ENCODE data around the gene AP5B1.

The AP5B1 gene

DNA sequence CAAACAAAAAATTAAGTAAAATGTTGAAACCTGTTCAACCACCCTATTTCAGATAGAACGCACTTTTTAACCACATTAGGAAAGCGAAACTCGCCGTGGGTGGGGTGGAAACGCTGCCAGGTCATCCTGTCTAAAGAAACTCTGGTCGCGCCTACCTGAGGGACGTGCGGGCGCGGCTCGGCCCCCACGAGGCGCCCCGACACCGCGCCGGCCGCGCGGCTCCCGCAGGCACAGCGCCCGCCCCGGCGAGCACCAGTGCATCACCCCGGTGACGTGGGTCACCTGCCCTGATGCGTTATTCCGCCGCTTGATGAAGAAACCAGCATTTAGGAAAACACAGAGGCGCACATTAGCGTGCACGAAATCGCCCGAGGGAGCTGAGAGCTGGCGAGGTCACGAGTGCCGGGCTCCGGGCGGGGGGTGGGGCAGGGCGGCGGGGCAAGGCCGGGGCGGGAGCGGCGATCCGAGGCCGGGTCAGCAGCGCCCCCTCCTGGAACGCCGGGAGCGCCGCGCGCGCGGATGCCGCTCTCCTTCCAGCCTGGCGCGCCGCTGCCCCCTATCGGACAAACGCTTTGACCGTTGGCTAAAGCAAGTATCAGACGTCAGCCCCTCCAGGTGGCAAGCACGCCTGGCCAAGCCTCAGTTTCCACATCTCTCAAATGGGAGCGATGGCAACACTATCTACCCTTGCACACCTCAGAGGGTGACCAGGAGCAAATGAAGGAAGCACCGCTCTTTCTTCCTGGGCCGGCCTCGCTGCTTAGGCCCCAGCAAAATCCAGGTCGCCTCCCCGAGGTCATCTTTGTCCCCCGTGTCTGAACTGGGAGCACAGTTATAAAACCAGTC, 37.3 kb upstream of the AP5B1 start:
- peak; percentile 88 for DNase-seq
- Histone ChIP-seq H2BK15ac (replicated peaks; ENCODE audit: low read depth) (no peak overlapping the region), H3K9ac (ENCODE audit: low read length) (peak overlapping the region; percentile 78), H2BK5ac (ENCODE audit: low read length) (no peak overlapping the region), H3K4me3 (ENCODE audit: low read length) (peak overlapping the region; percentile 62), H3K56ac (ENCODE audit: low read length) (peak overlapping the region; percentile 92), H3K27me3 (ENCODE audit: insufficient read depth, low read length, poor library complexity) (no peaks in the 10 kb centered on the region), H3K79me2 (ENCODE audit: control insufficient read depth, insufficient read depth, low read length) (no peaks in the 10 kb centered on the region), H3K27ac (ENCODE audit: low read depth, low read length) (no peak overlapping the region), H3K4me2 (ENCODE audit: low read length) (peak overlapping the region; percentile 98), H4K5ac (ENCODE audit: low read length) (no peak overlapping the region), H2AK5ac (ENCODE audit: low read length) (no peak overlapping the region), H2BK120ac (ENCODE audit: low read depth, low read length) (no peak overlapping the region), H3K79me1 (ENCODE audit: low read length) (no peaks in the 10 kb centered on the region), H3K4ac (ENCODE audit: low read depth, low read length) (no peak overlapping the region), H3K4me1 (ENCODE audit: control insufficient read depth, low read depth, low read length) (no peaks in the 10 kb centered on the region), H4K8ac (ENCODE audit: low read depth, low read length) (no peak overlapping the region), H3K23ac (ENCODE audit: low read length) (no peak overlapping the region), H3K18ac (ENCODE audit: low read length) (peak overlapping the region; percentile 44), H3K36me3 (ENCODE audit: control insufficient read depth, insufficient read depth, low read length) (no peaks in the 10 kb centered on the region)
- no CpG with 5 or more reads among the region's 74 CpGs for WGBS (ENCODE audit: extremely low coverage, insufficient coverage, low lambda C conversion rate)

DNA sequence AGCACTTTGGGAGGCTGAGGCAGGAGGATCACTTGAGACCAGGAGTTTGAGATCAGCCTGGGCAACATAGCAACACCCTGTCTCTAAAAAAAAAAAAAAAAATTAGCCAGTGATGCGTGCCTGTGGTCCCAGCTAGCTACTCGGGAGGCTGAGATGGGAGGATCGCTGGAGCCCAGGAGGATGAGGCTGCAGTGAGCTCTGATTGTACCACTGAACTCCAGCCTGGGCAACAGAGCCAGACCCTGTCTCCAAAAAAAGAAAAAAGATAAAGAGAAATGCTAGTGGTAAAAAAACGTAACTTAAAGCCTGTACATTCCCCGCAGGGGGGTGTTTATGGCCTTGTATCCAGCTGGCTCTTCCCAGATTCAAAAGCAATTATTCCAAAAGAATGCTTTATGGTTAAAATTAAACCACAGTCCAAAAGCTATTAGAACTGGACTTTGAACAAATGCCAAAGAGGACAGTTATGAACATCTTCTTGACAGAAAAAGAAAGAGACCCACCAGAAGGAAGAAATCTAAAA, 36.6 kb upstream of the AP5B1 start:
- Histone ChIP-seq H4K5ac (ENCODE audit: low read length) (no peak overlapping the region), H2AK5ac (ENCODE audit: low read length) (no peak overlapping the region), H3K4me1 (ENCODE audit: control insufficient read depth, low read depth, low read length) (no peaks in the 10 kb centered on the region), H3K27ac (ENCODE audit: low read depth, low read length) (no peak overlapping the region), H3K23ac (ENCODE audit: low read length) (no peak overlapping the region), H3K9ac (ENCODE audit: low read length) (no peak overlapping the region), H3K79me1 (ENCODE audit: low read length) (no peaks in the 10 kb centered on the region), H3K36me3 (ENCODE audit: control insufficient read depth, insufficient read depth, low read length) (no peaks in the 10 kb centered on the region), H2BK5ac (ENCODE audit: low read length) (no peak overlapping the region), H3K4ac (ENCODE audit: low read depth, low read length) (no peak overlapping the region), H4K8ac (ENCODE audit: low read depth, low read length) (no peak overlapping the region), H3K4me3 (ENCODE audit: low read length) (no peak overlapping the region), H2BK15ac (replicated peaks; ENCODE audit: low read depth) (no peak overlapping the region), H3K79me2 (ENCODE audit: control insufficient read depth, insufficient read depth, low read length) (no peaks in the 10 kb centered on the region), H3K18ac (ENCODE audit: low read length) (peak overlapping the region; percentile 44), H3K56ac (ENCODE audit: low read length) (no peak overlapping the region), H3K27me3 (ENCODE audit: insufficient read depth, low read length, poor library complexity) (no peaks in the 10 kb centered on the region), H2BK120ac (ENCODE audit: low read depth, low read length) (no peak overlapping the region), H3K4me2 (ENCODE audit: low read length) (no peak overlapping the region)
- DNase-seq = no peak
- WGBS (ENCODE audit: extremely low coverage, insufficient coverage, low lambda C conversion rate) = no CpG with 5 or more reads among the region's 5 CpGs

DNA sequence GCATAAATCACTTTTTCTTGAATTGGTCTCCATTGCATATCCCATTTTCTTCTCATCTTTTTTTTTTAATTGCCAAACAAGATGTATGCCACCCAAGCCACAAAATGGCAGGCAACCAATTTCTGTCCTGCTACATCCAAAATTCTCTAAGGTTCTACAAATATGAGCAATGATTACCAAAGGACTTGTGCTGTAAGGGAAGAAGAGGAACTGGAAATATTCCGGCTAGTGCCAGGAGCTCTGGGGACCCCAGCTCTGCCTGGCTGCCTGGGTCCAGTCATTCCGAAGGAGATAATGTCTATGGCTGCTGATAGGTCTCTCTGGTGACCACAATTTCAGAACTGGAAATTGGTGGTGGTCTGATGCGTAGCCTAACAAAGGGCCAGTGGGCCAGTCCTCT, 35.9 kb upstream of the AP5B1 start:
- Histone ChIP-seq H2BK15ac (replicated peaks; ENCODE audit: low read depth) (no peak overlapping the region), H2AK5ac (ENCODE audit: low read length) (no peak overlapping the region), H3K36me3 (ENCODE audit: control insufficient read depth, insufficient read depth, low read length) (no peaks in the 10 kb centered on the region), H2BK120ac (ENCODE audit: low read depth, low read length) (no peak overlapping the region), H4K8ac (ENCODE audit: low read depth, low read length) (no peak overlapping the region), H3K27me3 (ENCODE audit: insufficient read depth, low read length, poor library complexity) (no peaks in the 10 kb centered on the region), H3K27ac (ENCODE audit: low read depth, low read length) (no peak overlapping the region), H3K4me3 (ENCODE audit: low read length) (no peak overlapping the region), H3K4me2 (ENCODE audit: low read length) (no peak overlapping the region), H3K79me2 (ENCODE audit: control insufficient read depth, insufficient read depth, low read length) (no peaks in the 10 kb centered on the region), H3K56ac (ENCODE audit: low read length) (no peak overlapping the region), H3K4me1 (ENCODE audit: control insufficient read depth, low read depth, low read length) (no peaks in the 10 kb centered on the region), H2BK5ac (ENCODE audit: low read length) (no peak overlapping the region), H3K9ac (ENCODE audit: low read length) (no peak overlapping the region), H3K4ac (ENCODE audit: low read depth, low read length) (no peak overlapping the region), H4K5ac (ENCODE audit: low read length) (no peak overlapping the region), H3K79me1 (ENCODE audit: low read length) (no peaks in the 10 kb centered on the region), H3K18ac (ENCODE audit: low read length) (no peak overlapping the region), H3K23ac (ENCODE audit: low read length) (no peak overlapping the region)
- DNase-seq = no peak
- WGBS (ENCODE audit: extremely low coverage, insufficient coverage, low lambda C conversion rate) = no CpG with 5 or more reads among the region's 3 CpGs

DNA sequence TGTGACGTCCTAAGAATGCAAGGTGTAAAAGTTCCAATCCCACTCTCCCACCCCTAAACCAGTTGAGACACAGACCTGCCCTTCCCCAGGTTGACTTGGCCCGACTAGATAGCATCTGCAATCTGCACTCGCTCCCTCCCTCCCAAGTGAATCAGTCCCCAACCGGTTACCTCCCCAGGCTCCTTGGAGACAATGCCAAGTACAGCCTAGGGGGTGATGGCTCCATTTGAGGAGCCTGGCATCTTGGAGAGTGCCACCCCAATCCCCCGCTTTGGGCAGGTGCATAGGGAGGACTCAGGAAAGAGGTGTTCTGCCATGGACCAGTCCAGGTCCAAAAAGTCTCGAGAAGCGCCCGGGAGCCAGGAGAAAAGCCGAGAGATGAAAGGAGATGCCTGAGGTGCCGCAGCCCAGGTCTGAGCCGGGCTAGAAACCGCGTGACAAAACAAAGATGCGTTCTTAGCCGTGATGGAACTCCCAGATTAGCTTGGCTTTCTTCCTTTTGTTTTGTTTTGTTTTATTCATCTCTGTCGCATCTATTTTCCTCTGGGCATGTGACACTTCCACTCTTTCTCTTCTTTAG, 34.3 kb upstream of the AP5B1 start:
- no peak overlapping the region for H2BK15ac ChIP-seq (replicated peaks; ENCODE audit: low read depth)
- H3K36me3 ChIP-seq (ENCODE audit: control insufficient read depth, insufficient read depth, low read length) = no peaks in the 10 kb centered on the region
- H3K9ac ChIP-seq (ENCODE audit: low read length) = no peak overlapping the region
- no peak overlapping the region for H3K27ac ChIP-seq (ENCODE audit: low read depth, low read length)
- no peak for DNase-seq
- H2BK120ac ChIP-seq (ENCODE audit: low read depth, low read length) = no peak overlapping the region
- H4K5ac ChIP-seq (ENCODE audit: low read length) = no peak overlapping the region
- no peak overlapping the region for H3K56ac ChIP-seq (ENCODE audit: low read length)
- H3K18ac ChIP-seq (ENCODE audit: low read length) = no peak overlapping the region
- no peak overlapping the region for H4K8ac ChIP-seq (ENCODE audit: low read depth, low read length)
- H3K4me1 ChIP-seq (ENCODE audit: control insufficient read depth, low read depth, low read length) = no peaks in the 10 kb centered on the region
- no peak overlapping the region for H3K4me3 ChIP-seq (ENCODE audit: low read length)
- H3K4ac ChIP-seq (ENCODE audit: low read depth, low read length) = no peak overlapping the region
- H2BK5ac ChIP-seq (ENCODE audit: low read length) = no peak overlapping the region
- H3K4me2 ChIP-seq (ENCODE audit: low read length) = no peak overlapping the region
- H2AK5ac ChIP-seq (ENCODE audit: low read length) = no peak overlapping the region
- no CpG with 5 or more reads among the region's 16 CpGs for WGBS (ENCODE audit: extremely low coverage, insufficient coverage, low lambda C conversion rate)
- no peaks in the 10 kb centered on the region for H3K79me2 ChIP-seq (ENCODE audit: control insufficient read depth, insufficient read depth, low read length)
- no peak overlapping the region for H3K23ac ChIP-seq (ENCODE audit: low read length)
- no peaks in the 10 kb centered on the region for H3K27me3 ChIP-seq (ENCODE audit: insufficient read depth, low read length, poor library complexity)
- no peaks in the 10 kb centered on the region for H3K79me1 ChIP-seq (ENCODE audit: low read length)

DNA sequence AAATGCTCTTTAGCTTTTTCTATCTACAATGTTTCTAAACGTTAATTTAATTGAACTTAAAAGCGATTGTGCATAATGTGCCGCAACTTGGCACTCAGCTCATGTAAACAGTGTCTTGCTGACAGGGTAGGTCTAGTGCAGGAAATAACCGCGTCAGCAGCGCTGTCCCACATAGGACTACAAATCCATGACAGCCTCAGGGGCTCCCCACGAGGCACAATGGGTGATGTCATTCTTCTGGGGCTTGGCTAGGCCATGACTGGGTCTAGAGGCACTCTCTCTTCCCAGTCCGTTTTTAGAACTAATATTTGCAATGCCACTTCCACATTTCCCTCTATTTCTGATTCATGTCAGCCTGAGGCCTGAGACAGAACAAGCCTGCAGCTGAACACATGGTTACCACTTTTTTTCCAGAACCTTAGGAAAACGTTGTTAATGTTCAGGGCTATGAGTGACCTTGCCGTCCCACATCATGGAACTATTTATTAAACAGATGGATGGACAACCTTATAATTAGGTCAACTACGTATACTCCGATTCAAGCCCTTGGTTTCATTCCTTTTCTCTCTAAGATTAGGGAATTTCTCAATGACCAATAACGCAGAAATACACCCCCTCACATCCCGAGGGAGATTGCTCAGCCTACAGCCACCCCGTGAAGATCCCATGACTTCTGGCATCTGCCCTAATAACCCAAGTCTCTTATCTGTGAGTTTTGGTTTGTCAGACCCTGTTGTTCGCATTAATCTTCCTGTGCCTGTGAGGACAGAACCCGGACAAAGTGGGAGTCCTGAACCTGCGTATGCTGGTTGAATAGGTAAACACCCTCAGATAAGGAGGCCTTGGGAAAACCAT, 33.6 kb upstream of the AP5B1 start:
- no peak overlapping the region for H3K23ac ChIP-seq (ENCODE audit: low read length)

More for the DNA sequence above, 33.6 kb upstream of the AP5B1 start:
- H2BK5ac ChIP-seq (ENCODE audit: low read length) = no peak overlapping the region
- H3K79me1 ChIP-seq (ENCODE audit: low read length) = no peaks in the 10 kb centered on the region
- no peak overlapping the region for H3K4me2 ChIP-seq (ENCODE audit: low read length)
- H3K4me3 ChIP-seq (ENCODE audit: low read length) = no peak overlapping the region
- no peaks in the 10 kb centered on the region for H3K27me3 ChIP-seq (ENCODE audit: insufficient read depth, low read length, poor library complexity)
- H3K4ac ChIP-seq (ENCODE audit: low read depth, low read length) = no peak overlapping the region
- H4K8ac ChIP-seq (ENCODE audit: low read depth, low read length) = no peak overlapping the region
- no peak overlapping the region for H3K56ac ChIP-seq (ENCODE audit: low read length)
- WGBS (ENCODE audit: extremely low coverage, insufficient coverage, low lambda C conversion rate) = no CpG with 5 or more reads among the region's 18 CpGs
- DNase-seq = no peak
- H2BK15ac ChIP-seq (replicated peaks; ENCODE audit: low read depth) = no peak overlapping the region
- no peak overlapping the region for H3K9ac ChIP-seq (ENCODE audit: low read length)
- no peaks in the 10 kb centered on the region for H3K79me2 ChIP-seq (ENCODE audit: control insufficient read depth, insufficient read depth, low read length)
- no peak overlapping the region for H2AK5ac ChIP-seq (ENCODE audit: low read length)
- no peak overlapping the region for H3K18ac ChIP-seq (ENCODE audit: low read length)
- H3K4me1 ChIP-seq (ENCODE audit: control insufficient read depth, low read depth, low read length) = no peaks in the 10 kb centered on the region
- H3K36me3 ChIP-seq (ENCODE audit: control insufficient read depth, insufficient read depth, low read length) = no peaks in the 10 kb centered on the region
- no peak overlapping the region for H4K5ac ChIP-seq (ENCODE audit: low read length)
- H2BK120ac ChIP-seq (ENCODE audit: low read depth, low read length) = no peak overlapping the region
- no peak overlapping the region for H3K27ac ChIP-seq (ENCODE audit: low read depth, low read length)

Data from mesendoderm (in vitro differentiated cells).